Stimulated activated CD8-positive, alpha-beta memory T cell treated with anti-CD3 and anti-CD28 coated beads, Interleukin-2, amount 100 ng/mL, for 48 hours (primary cell): ENCODE results near the gene DTNB.

Experiments
- DNase-seq, 2 donors: peaks; one replicate each; pipeline ENCODE4 v3.0.0-alpha.2; 2020; ENCODE audit warnings: low read depth in 2 of 2

DTNB gene

DNA sequence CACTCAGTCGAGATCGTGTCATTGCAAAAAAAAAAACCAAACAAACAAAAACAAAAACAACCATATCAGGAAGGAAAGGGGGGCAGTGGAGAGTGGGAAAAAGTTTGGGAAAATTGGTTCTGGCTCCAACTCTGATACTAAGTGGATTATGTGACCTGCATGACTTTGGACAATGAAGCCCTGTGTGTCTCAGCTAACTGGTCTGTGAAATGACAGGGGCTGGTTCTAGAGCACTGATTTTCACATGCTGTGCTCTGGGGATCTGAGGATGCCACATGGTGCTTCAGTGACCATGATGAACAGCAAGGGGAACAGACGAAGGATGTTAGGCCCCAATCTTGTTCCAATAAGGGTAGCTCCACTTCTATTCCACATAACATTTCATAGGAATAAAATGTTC lies 174.2 kb downstream of the DTNB start:
- DNase-seq: no peak

GRCh38 chr2:25497918-25498407 lies 175.4 kb downstream of the DTNB start:
- no peak for DNase-seq

DNA sequence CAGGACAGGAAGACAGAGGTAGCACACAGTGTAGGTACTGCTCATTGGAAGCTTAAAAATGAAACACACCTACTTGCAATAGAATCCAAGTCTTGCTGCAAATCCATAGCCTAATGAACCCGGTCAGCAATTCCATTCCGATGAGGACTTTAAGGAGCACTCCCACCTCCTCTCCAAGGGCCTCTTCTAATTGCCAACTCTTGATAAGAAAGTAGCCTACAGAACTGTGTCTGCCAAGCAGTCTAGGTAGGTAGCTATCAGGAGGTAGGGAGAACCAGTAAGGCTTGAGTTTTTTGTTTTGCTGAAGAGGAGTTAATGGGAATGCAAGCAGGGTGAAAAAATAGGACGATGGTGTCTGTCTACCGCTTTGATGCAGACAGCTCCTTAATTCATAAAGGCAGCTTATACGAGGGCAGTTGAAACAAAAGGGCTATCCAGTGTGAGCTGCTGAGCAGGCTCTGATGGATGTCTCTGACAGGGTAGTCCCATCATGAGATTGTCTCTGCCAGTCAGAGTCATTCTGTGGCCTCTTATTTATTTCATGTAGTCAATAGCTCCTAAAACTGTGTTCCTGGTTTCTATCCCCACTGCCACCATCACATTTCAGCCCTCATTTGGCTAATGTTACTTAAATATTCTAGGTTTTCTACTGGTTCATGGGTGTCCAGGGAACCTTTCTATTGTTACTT lies 176.0 kb downstream of the DTNB start:
- DNase-seq: no peak

- DNase-seq: no peak
Observed at GRCh38 chr2:25494616-25495015, 178.8 kb downstream of the DTNB start.

GRCh38 chr2:25493207-25493606 lies 180.2 kb downstream of the DTNB start:
- DNase-seq: no peak

GRCh38 chr2:25492726-25493125 lies 180.7 kb downstream of the DTNB start:
- no peak for DNase-seq

DNA sequence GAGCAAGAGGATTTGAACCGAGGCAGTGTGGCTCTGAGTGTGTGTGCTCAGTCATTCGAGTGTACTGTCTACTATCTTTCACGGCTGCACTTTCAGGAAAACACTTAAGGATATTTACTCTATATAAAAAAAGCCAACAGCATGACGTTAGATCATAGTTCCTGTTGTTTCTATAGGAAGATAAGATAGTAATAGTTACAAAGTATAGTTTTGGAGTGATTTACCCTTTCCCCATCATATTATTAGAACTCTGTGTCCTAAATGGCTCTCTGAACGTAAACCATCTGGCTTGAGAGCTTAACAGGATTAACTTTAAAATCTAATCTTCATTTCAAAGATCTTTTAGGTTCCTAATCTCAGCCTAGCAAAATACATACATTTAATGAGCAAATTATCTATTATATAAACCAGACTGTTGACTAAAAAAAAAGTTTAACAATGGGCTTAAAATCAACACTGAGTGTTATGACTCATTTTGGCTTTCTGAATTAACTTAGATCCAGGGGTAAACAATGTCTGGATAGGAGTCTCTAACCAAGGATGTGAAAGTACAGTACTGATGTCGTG lies 181.3 kb downstream of the DTNB start:
- no peak for DNase-seq

GRCh38 chr2:25491003-25491696 lies 182.2 kb downstream of the DTNB start:
- no peak for DNase-seq

- no peak for DNase-seq
Observed at GRCh38 chr2:25490217-25490616, 183.2 kb downstream of the DTNB start.

- DNase-seq: no peak
Observed at GRCh38 chr2:25489631-25490030, 183.7 kb downstream of the DTNB start.

DNA sequence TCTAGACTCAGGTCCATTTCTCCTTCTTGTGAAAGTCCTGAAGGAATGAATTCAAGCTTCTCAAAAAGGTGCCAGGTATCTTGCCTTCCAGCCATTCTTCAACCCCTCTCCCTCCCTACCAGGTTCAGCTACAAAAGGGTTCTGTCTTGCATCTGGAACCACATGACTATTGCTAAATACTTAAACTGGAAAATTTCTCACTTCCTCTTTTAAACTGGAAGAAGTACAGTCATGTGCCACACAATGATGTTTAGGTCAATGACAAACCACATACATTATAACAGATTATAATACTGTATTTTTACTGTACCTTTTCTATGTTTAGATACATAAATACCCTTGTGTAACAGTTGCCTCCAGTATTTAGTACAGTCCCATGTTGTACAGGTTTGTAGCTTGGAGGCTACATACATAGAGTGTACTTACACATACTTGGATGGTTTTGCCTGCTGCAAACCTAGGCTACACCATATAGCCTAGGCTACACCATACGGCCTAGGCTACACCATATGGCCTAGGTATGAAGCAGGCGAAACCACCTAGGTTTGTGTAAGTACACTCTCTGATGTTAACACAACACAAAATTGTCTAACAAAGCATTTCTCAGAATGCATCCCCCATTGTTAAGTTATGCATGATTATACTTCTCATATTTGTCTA lies 189.6 kb downstream of the DTNB start:
- no peak for DNase-seq

DNA sequence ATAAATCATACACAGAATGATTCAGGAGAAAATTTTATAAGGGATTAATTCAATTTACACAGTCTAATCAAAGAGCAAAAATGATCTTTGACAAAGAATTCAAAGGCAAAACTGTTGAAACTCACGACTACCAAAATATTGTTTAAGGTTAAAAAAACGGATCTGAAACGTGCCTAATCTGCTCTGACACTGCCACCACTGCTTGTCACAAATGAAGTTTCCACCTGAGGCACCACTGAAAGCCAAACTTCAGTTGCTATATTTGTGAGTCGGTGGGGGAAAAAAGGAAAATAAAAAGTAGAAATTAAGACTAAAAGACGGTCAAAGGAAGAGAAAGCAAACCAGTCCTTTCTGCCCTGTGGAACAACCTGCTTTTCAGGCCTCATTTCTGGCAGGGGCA lies 191.0 kb downstream of the DTNB start:
- no peak for DNase-seq

GRCh38 chr2:25481381-25482300 lies 191.7 kb downstream of the DTNB start:
- DNase-seq: no peak

- DNase-seq: no peak
Observed at GRCh38 chr2:25480561-25480960, 192.8 kb downstream of the DTNB start.

GRCh38 chr2:25479761-25480160 lies 193.6 kb downstream of the DTNB start:
- DNase-seq: no peak

DNA sequence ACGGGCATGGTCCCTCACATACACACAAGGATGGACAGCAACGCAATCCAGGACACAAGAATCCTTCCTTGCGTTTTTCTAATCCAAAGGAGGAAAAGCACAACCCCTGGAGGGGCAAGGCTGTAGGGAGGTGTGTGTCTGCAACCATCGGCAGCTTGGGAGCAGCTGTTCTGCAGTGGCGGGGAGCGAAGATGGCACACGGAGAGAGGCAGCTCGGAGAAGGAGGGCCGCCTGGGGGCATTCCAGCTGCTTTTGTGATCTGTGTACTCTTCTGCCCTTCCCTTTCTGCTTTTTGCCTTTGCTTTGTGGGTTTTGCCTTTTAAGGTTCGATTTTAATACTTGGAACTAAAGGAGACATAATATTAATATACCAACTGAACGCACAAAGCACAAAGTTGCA lies 194.6 kb downstream of the DTNB start:
- DNase-seq: no peak

DNA sequence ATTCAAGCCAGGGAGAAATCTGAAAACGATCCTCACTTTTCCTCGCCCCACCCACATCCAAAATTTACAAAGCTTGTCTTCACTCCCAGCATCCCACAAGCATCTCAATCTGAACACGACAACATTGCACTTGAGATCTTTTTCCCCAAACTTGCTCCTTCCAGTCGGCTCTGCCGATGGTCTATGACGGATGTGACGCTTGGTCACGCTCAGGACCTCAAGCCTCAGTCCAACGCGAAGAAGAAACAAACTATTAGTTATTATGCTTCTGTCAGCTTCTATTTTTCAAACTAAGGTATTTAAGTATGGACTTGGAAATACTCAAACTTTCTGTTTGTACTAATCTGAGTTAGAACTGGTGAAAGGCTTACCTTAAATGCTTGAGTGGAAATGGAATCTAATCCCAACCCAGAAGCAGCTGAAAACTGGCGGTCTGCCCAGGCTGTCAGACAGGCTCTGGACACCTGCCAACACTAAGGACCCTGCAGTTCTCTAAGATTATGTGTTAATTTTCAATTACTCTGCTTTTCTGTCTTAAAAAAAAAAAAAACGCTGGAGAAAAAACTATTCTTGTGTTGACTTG lies 199.5 kb downstream of the DTNB start:
- DNase-seq: no peak

DNA sequence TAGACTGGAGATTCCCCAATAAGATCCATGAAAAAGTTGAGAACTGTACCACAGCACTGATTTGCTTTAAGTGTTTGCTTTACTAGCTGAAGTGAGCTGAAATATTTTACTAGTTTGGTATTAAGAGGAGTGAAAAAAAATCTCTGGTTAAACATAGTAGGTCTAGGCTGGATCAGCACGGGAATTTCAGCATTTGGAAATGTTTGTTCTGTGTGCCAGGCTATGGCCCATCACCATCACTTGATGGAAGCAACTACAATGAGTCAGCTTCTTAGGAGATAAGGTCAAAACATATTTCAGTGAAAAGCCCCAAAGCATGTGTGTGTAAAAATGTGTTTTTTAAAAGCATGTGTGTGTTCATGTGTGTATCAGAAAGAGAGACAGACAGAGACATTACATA lies 200.2 kb downstream of the DTNB start:
- DNase-seq: no peak

- no peak for DNase-seq
Observed at GRCh38 chr2:25470806-25471205, 202.6 kb downstream of the DTNB start.

- DNase-seq: no peak
Observed at GRCh38 chr2:25467743-25468142, 205.6 kb downstream of the DTNB start.

- DNase-seq: no peak
Observed at GRCh38 chr2:25462021-25462420, 211.4 kb downstream of the DTNB start.
